ENCODE results near the gene FAF2.

Gene FAF2

DNA sequence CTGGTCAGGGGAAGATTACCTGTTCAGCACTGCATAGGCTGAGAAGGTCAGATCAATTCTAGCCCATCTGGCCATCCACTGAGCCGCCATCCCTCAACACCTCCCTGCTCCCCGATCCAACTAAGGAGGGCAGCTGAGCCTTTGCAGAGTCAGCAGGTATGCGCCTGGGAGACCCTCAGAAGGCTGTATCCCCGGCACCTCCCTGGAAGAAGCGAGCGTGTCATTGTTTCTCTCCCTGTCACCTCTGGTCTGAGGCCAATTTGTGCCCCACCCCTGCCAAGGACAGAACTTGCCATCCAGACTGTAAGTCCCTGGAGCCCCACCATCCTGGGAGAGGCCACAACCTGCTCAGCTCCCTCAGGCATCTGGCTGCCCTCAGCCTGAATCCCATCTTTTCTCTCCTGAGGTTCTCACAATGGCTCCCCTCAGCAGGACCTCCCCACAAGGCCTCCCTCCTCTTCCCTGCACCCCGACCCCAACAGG, 34.4 kb upstream of the FAF2 start:
- no peak for TF ChIP-seq CTCF (IDR thresholded peaks at IDR 0.05; ENCODE audit: borderline replicate concordance, insufficient read depth, low read depth, low read length)
- no peak overlapping the region for H3K4me3 ChIP-seq (ENCODE audit: low read depth, low read length)

GRCh38 chr5:176414704-176415103, 33.5 kb upstream of the FAF2 start:
- H3K4me3 ChIP-seq (ENCODE audit: low read depth, low read length): no peak overlapping the region
- no peak for TF ChIP-seq CTCF (IDR thresholded peaks at IDR 0.05; ENCODE audit: borderline replicate concordance, insufficient read depth, low read depth, low read length)

DNA sequence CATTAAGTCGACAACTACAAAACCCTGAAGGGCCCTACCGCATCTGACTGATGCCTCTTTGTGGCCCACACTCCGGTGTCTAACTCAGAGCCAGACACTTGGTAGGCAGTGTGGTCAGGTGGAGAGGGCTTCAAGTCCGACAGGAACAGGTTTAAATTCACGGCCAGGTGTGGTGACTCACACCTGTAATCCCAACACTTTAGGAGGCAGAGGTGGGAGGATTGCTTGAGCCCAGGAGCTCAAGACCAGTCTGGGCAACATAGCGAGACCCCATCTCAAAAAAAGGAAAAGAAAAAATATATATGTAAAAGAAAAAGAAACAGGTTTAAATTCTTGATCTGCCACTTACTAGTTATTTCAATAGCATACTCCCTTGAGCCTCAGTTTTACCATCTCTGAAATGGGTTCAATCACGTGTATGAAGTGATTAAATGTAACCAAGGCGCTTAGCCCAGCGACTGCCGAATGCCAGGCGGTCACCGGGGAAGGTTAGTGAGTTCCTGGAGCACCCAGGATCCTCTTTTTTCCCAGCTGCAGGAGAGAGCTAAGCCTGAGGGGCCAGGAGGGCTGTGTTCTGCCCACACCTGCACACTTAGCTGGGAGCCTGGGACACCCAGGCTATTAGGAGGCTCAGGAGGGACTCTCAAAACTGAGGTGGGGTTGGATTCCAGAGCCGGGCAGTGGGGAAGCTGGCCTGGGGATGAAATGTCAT, 32.8 kb upstream of the FAF2 start:
- no peak for TF ChIP-seq CTCF (IDR thresholded peaks at IDR 0.05; ENCODE audit: borderline replicate concordance, insufficient read depth, low read depth, low read length)
- peak overlapping the region; percentile 87 for H3K4me3 ChIP-seq (ENCODE audit: low read depth, low read length)

- peak within 1 kb of the TSS; percentile 87 for H3K4me3 ChIP-seq (ENCODE audit: low read depth, low read length)
- peak; percentile 89 for TF ChIP-seq CTCF (IDR thresholded peaks at IDR 0.05; ENCODE audit: borderline replicate concordance, insufficient read depth, low read depth, low read length)
These were observed 31.9 kb upstream of the FAF2 start, which contains the start of gene CLTB for GRCh38 chr5:176415952-176416924. TSS of gene CLTB (minus strand) at chr5:176416539. CDS start at chr5:176416363, 176 bp downstream.

DNA sequence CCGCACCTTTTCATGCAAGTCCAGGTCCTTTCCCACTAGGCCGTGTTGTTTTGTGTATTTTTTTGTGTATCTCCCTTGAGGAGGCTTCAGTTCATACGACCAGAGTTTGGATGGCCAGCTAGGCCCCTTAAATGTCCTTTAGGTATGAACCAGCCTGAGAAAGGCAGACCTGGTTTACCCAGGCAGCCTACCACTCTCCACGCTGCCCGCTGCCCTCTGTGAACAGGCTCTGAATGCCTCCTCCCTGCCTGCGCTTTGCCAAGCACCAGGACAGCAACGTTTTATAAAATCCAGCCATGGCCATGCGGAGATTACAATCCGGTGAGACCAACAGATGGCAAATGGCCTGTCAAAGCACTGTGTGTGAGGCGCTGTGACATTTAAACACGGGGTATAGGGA, 31.2 kb upstream of the FAF2 start:
- H3K4me3 ChIP-seq (ENCODE audit: low read depth, low read length): peak overlapping the region; percentile 87
- TF ChIP-seq CTCF (IDR thresholded peaks at IDR 0.05; ENCODE audit: borderline replicate concordance, insufficient read depth, low read depth, low read length): no peak

DNA sequence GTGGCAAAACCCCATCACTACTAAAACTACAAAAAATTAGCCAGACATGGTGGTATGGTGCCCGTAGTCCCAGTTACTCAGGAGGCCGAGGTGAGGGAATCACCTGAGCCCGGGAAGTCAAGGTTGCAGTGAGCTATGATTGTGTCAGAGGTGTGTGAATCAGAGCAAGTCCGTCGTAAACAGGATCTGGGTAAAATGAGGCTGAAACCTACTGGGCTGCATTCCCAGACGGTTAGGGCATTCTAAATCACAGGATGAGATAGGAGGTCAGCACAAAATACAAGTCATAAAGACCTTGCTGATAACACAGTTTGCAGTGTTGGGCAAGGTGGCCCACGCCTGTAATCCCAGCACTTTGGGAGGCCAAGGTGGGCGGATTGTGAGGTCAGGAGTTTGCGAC, 29.9 kb upstream of the FAF2 start:
- H3K4me3 ChIP-seq (ENCODE audit: low read depth, low read length): no peak overlapping the region
- no peak for TF ChIP-seq CTCF (IDR thresholded peaks at IDR 0.05; ENCODE audit: borderline replicate concordance, insufficient read depth, low read depth, low read length)
